GM18858 (cell line): ENCODE data around the gene MAPK7.
A peak's percentile ranks its signal among the peaks of the same experiment; 100 is the strongest.

Experiments used
- ATAC-seq: cut with Tn5 transposase; IDR thresholded peaks from one replicate; pipeline ENCODE4 v1.9.1; 2021; ENCODE audit not compliant: unreplicated experiment

Gene MAPK7

GRCh38 chr17:19362277-19363113, 15.8 kb upstream of the MAPK7 start, which contains the start of gene B9D1:
Gene B9D1 (minus strand): TSS chr17:19362723. CDS start chr17:19362569, 154 bp downstream.
- peak; percentile 60 for ATAC-seq

GRCh38 chr17:19363114-19363438, 15.2 kb upstream of the MAPK7 start:
- ATAC-seq = no peak

GRCh38 chr17:19363460-19364035, 14.8 kb upstream of the MAPK7 start:
- ATAC-seq = no peak

GRCh38 chr17:19364699-19365498, 13.4 kb upstream of the MAPK7 start:
- no peak for ATAC-seq

GRCh38 chr17:19365499-19365817, 12.8 kb upstream of the MAPK7 start:
- no peak for ATAC-seq

- no peak for ATAC-seq
Observed at GRCh38 chr17:19365833-19366636, 12.3 kb upstream of the MAPK7 start.

- ATAC-seq = no peak
Observed at GRCh38 chr17:19366637-19366972, 11.7 kb upstream of the MAPK7 start.

GRCh38 chr17:19368229-19368628, 10.1 kb upstream of the MAPK7 start:
- no peak for ATAC-seq

GRCh38 chr17:19369107-19369778, 9.1 kb upstream of the MAPK7 start:
- ATAC-seq = no peak

- ATAC-seq = no peak
Observed at GRCh38 chr17:19369846-19370492, 8.3 kb upstream of the MAPK7 start.

GRCh38 chr17:19370493-19370960, 7.8 kb upstream of the MAPK7 start:
- ATAC-seq = no peak

GRCh38 chr17:19371259-19372010, 6.9 kb upstream of the MAPK7 start:
- ATAC-seq = no peak

- no peak for ATAC-seq
Observed at GRCh38 chr17:19372011-19372370, 6.3 kb upstream of the MAPK7 start.

- ATAC-seq = no peak
Observed at GRCh38 chr17:19372439-19372838, 5.9 kb upstream of the MAPK7 start.

GRCh38 chr17:19372866-19373504, 5.3 kb upstream of the MAPK7 start:
- no peak for ATAC-seq

GRCh38 chr17:19374136-19374535, 4.2 kb upstream of the MAPK7 start:
- no peak for ATAC-seq

GRCh38 chr17:19375732-19376131, 2.6 kb upstream of the MAPK7 start:
- no peak for ATAC-seq

- ATAC-seq = no peak
Observed at GRCh38 chr17:19376811-19377210, 1.5 kb upstream of the MAPK7 start.
